ENCODE results near the gene MAPKAPK5.
"Not testable (repeated sequence)": the region's sequence is repeated elsewhere in the genome, so short reads cannot be mapped to it uniquely, and the experiment has no call there.

- TF ChIP-seq POLR2A (IDR thresholded peaks at IDR 0.05): not testable (repeated sequence)
- TF ChIP-seq, protein P1, sequence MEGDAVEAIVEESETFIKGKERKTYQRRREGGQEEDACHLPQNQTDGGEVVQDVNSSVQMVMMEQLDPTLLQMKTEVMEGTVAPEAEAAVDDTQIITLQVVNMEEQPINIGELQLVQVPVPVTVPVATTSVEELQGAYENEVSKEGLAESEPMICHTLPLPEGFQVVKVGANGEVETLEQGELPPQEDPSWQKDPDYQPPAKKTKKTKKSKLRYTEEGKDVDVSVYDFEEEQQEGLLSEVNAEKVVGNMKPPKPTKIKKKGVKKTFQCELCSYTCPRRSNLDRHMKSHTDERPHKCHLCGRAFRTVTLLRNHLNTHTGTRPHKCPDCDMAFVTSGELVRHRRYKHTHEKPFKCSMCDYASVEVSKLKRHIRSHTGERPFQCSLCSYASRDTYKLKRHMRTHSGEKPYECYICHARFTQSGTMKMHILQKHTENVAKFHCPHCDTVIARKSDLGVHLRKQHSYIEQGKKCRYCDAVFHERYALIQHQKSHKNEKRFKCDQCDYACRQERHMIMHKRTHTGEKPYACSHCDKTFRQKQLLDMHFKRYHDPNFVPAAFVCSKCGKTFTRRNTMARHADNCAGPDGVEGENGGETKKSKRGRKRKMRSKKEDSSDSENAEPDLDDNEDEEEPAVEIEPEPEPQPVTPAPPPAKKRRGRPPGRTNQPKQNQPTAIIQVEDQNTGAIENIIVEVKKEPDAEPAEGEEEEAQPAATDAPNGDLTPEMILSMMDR (IDR thresholded peaks at IDR 0.05): not testable (repeated sequence)
Measured at GRCh38 chr12:111829635-111830034, 12.4 kb upstream of the MAPKAPK5 start.

Measured in gastroesophageal sphincter (tissue), 3 donors.